HG02678 (cell line): ENCODE results near the gene WDFY3.
A peak's percentile ranks its signal among the peaks of the same experiment; 100 is the strongest.

Experiments used
- ATAC-seq: cut with Tn5 transposase; IDR thresholded peaks from one replicate; pipeline ENCODE4 v1.9.1; 2021; ENCODE audit warnings: mild to moderate bottlenecking, moderate library complexity; ENCODE audit not compliant: unreplicated experiment

The WDFY3 gene

GRCh38 chr4:84800256-84800655 is 166.2 kb downstream of the WDFY3 start:
- ATAC-seq: no peak

- ATAC-seq: no peak
Observed at GRCh38 chr4:84799318-84799717, 167.2 kb downstream of the WDFY3 start.

GRCh38 chr4:84796394-84796793 is 170.1 kb downstream of the WDFY3 start:
- ATAC-seq: no peak

GRCh38 chr4:84792366-84793301 is 173.9 kb downstream of the WDFY3 start:
- no peak for ATAC-seq

GRCh38 chr4:84790769-84791565 is 175.5 kb downstream of the WDFY3 start:
- no peak for ATAC-seq

GRCh38 chr4:84786478-84786877 is 180.0 kb downstream of the WDFY3 start:
- no peak for ATAC-seq

GRCh38 chr4:84782517-84782916 is 184.0 kb downstream of the WDFY3 start:
- ATAC-seq: no peak

- no peak for ATAC-seq
Observed at GRCh38 chr4:84780719-84781118, 185.8 kb downstream of the WDFY3 start.

- ATAC-seq: no peak
Observed at GRCh38 chr4:84778041-84778440, 188.4 kb downstream of the WDFY3 start.

- no peak for ATAC-seq
Observed at GRCh38 chr4:84767168-84767567, 199.3 kb downstream of the WDFY3 start.

- no peak for ATAC-seq
Observed at GRCh38 chr4:84753321-84753972, 213.0 kb downstream of the WDFY3 start.

GRCh38 chr4:84751707-84752106 is 214.8 kb downstream of the WDFY3 start:
- no peak for ATAC-seq

GRCh38 chr4:84750960-84751283 is 215.6 kb downstream of the WDFY3 start:
- ATAC-seq: no peak

GRCh38 chr4:84750260-84750959 is 216.1 kb downstream of the WDFY3 start:
- ATAC-seq: peak; percentile 68

- ATAC-seq: no peak
Observed at GRCh38 chr4:84740057-84740456, 226.4 kb downstream of the WDFY3 start.

GRCh38 chr4:84738622-84739021 is 227.9 kb downstream of the WDFY3 start:
- ATAC-seq: no peak

- no peak for ATAC-seq
Observed at GRCh38 chr4:84737656-84738055, 228.8 kb downstream of the WDFY3 start.

GRCh38 chr4:84734037-84734436 is 232.5 kb downstream of the WDFY3 start:
- no peak for ATAC-seq

GRCh38 chr4:84733343-84734033 is 233.0 kb downstream of the WDFY3 start:
- ATAC-seq: no peak

- no peak for ATAC-seq
Observed at GRCh38 chr4:84730375-84730774, 236.1 kb downstream of the WDFY3 start.
